NT2/D1 (cell line): ENCODE results near the gene SCARF2.
"Not testable (repeated sequence)": the region's sequence is repeated elsewhere in the genome, so short reads cannot be mapped to it uniquely, and the experiment has no call there.

ENCODE experiments used
- DNase-seq: peaks from one replicate; pipeline ENCODE4 v3.0.0-alpha.2; 2011; ENCODE audit warnings: low read depth, low spot score
- H3K27me3 ChIP-seq: 2 replicates; pipeline ENCODE4 v1.6.0; 2011; ENCODE audit warnings: mild to moderate bottlenecking; ENCODE audit not compliant: insufficient read length, insufficient read depth
- H3K36me3 ChIP-seq: 2 replicates; pipeline ENCODE4 v1.6.1; 2011; ENCODE audit warnings: mild to moderate bottlenecking, low read length, mixed read lengths; ENCODE audit not compliant: insufficient read depth, insufficient read length
- H3K4me1 ChIP-seq: 2 replicates; pipeline ENCODE4 v1.5.1; 2011; ENCODE audit not compliant: insufficient read depth, insufficient read length
- H3K4me3 ChIP-seq: 2 replicates; pipeline ENCODE4 v1.5.1; 2011; ENCODE audit warnings: low read depth; ENCODE audit not compliant: insufficient read length
- H3K9ac ChIP-seq: 2 replicates; pipeline ENCODE4 v1.6.0; 2011; ENCODE audit warnings: low read depth; ENCODE audit not compliant: insufficient read length
- H3K9me3 ChIP-seq: 2 replicates; pipeline ENCODE4 v1.5.1; 2011; ENCODE audit warnings: mild to moderate bottlenecking, low read length; ENCODE audit not compliant: insufficient read depth
- SUZ12 ChIP-seq: IDR thresholded peaks from 2 replicates; pipeline ENCODE4 v1.6.1; 2011; ENCODE audit not compliant: insufficient read length, insufficient read depth; ENCODE audit errors: extremely low read depth
- YY1 ChIP-seq: IDR thresholded peaks from 2 replicates; pipeline ENCODE4 v1.6.1; 2011; ENCODE audit not compliant: insufficient read length, insufficient read depth
- ZNF274 ChIP-seq: IDR thresholded peaks from 2 replicates; pipeline ENCODE4 v1.6.1; 2011; ENCODE audit warnings: mild to moderate bottlenecking, low read depth, low read length

Gene SCARF2

DNA sequence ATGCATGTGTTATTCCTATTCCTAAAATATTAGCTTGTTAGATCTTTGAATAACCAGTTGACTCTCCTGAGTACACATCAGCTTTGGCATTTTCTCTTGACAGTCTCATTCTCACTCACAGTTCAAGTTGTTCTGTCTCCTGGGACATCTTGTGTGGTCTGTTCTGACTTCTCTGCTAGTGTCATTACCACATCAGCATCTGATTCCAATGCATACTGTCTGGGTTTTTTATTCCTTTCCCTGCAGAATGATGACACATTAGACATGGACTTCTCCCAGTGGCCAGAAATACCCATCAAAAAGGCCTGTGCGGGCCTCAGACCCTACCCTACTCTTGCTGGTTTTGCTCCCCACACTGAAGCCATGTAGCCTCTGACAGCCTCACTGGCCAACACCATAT, 41.0 kb downstream of the SCARF2 start:
- H3K9me3 ChIP-seq = no peaks in the 10 kb centered on the region
- H3K4me1 ChIP-seq = no peaks in the 10 kb centered on the region
- TF ChIP-seq YY1 (no peak), ZNF274 (no peak), SUZ12 (no peak)
- H3K36me3 ChIP-seq = peaks cover 27% of the 10 kb centered on the region
- no peak overlapping the region for H3K9ac ChIP-seq
- DNase-seq = no peak
- H3K27me3 ChIP-seq = no peaks in the 10 kb centered on the region
- H3K4me3 ChIP-seq = no peak overlapping the region

DNA sequence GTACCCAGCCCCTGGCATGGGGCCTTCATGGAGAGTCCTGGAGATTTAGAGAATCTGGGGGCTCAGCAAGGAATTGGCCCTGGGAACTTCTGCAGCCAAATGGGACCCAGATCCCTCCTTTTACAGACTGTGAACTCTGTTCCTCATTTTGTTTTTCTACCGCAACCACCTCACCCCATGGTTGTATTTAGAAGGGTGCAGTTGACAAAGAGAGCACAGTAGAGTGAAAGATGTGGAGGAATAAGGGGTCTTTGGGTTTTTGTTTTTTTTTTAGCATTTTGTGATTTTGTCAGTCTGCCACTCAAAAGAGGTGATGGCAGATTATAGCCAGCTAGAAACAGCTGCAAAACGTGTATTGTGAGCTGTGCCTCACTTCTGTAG, 41.7 kb downstream of the SCARF2 start:
- no peaks in the 10 kb centered on the region for H3K4me1 ChIP-seq
- TF ChIP-seq SUZ12 (no peak), ZNF274 (no peak), YY1 (no peak)
- H3K4me3 ChIP-seq = no peak overlapping the region

DNA sequence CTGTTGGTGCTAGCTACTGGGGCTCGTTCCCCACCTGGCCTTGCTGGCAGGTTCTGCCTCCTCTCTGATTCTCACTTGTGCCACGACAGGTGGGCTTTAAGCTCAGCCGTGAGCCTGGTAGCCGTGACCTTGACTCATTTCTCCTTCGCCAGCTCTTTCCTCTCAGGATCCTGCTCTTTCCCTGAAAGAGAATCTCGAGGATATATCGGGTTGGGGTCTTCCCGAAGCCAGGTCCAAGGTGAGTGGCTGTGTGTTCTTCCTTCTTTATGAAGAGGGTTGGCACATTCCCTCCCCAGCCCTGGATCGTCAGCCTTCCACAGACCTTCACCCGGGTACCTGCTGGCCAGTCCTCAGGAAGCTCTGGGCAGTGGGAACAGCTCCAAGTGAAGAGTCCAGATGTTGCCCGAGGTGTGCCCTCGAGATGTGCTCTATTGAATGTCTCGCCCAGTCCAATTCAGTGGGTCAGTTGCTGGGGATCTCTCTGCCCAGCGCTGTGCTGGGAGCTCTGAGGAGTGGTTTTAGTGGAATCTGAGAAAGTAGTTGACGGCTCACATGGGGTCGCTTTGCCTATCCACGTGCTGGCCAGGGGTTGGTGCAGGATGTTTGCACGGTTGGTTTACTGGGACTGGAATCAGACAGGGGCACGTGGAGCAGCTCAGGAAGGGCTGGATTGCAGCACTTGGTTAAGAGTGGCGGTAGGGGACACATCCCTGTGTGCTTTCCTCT, 42.3 kb downstream of the SCARF2 start:
- no peaks in the 10 kb centered on the region for H3K27me3 ChIP-seq
- H3K4me1 ChIP-seq = no peaks in the 10 kb centered on the region
- no peak for TF ChIP-seq YY1
- no peak for TF ChIP-seq SUZ12
- no peak for TF ChIP-seq ZNF274
- no peak for DNase-seq
- peak overlapping the region; percentile 56 for H3K9ac ChIP-seq
- peak overlapping the region; percentile 82 for H3K4me3 ChIP-seq
- H3K9me3 ChIP-seq = no peaks in the 10 kb centered on the region
- peaks cover 15% of the 10 kb centered on the region for H3K36me3 ChIP-seq

More for the DNA sequence above, 41.7 kb downstream of the SCARF2 start:
- Histone ChIP-seq H3K36me3 (peaks cover 20% of the 10 kb centered on the region), H3K9ac (no peak overlapping the region), H3K9me3 (no peaks in the 10 kb centered on the region), H3K27me3 (no peaks in the 10 kb centered on the region)
- no peak for DNase-seq

GRCh38 chr22:20393705-20394476, 43.7 kb downstream of the SCARF2 start, which contains the start of gene ZNF74:
Gene ZNF74, plus strand, starts transcription at chr22:20394151. Its CDS starts 478 bp downstream, at chr22:20394629.
- TF ChIP-seq YY1 (no peak), ZNF274 (no peak), SUZ12 (no peak)
- peak within 1 kb of the TSS; percentile 92 for H3K9ac ChIP-seq
- peak; percentile 75 for DNase-seq
- H3K4me1 ChIP-seq = no peaks in the 10 kb centered on the region
- H3K36me3 ChIP-seq = peaks cover 13% of the 10 kb centered on the region
- peak within 1 kb of the TSS; percentile 82 for H3K4me3 ChIP-seq
- H3K27me3 ChIP-seq = no peaks in the 10 kb centered on the region
- H3K9me3 ChIP-seq = peaks cover 5% of the 10 kb centered on the region; the same call in 1 of the 2 replicates

DNA sequence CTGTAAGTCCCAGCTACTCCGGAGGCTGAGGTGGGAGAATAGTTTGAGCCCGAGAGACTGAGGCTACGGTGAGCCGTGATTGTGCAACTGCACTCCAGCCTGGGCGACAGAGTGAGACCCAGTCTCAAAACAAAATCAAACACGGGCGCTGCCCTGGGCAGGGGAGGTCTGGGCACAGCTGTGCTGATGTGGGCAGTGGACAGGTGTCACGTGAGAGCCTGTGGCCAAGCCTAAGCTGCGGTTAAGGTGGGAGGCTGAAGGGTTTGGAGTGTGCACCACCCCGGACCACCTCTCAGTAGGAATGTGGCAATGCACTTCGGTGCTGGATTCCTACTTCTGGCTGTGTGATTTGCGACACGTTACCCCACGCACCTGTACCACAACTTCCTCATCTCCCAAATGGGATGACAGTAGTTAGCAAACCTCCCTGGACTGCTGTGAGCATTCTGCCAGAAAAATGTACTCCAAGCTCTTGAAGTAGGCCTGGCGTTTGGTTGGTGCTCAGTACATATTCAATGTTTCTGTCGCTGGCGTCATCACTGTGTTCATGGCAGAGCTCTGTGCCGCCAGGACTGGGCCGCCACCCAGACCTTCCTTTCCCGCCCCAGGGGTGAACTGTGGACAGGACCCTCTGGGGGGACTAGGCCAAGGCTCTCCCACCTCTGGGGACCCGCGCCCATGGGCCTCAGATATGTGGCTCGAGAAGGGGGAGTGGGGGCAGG, 44.5 kb downstream of the SCARF2 start:
- TF ChIP-seq ZNF274 = no peak
- TF ChIP-seq YY1 = no peak
- TF ChIP-seq SUZ12 = no peak
- Histone ChIP-seq H3K36me3 (peaks cover 13% of the 10 kb centered on the region), H3K27me3 (no peaks in the 10 kb centered on the region), H3K9ac (peak overlapping the region; percentile 79), H3K4me1 (no peaks in the 10 kb centered on the region), H3K9me3 (peaks cover 8% of the 10 kb centered on the region; the same call in 1 of the 2 replicates), H3K4me3 (peak overlapping the region; percentile 82)
- no peak for DNase-seq

DNA sequence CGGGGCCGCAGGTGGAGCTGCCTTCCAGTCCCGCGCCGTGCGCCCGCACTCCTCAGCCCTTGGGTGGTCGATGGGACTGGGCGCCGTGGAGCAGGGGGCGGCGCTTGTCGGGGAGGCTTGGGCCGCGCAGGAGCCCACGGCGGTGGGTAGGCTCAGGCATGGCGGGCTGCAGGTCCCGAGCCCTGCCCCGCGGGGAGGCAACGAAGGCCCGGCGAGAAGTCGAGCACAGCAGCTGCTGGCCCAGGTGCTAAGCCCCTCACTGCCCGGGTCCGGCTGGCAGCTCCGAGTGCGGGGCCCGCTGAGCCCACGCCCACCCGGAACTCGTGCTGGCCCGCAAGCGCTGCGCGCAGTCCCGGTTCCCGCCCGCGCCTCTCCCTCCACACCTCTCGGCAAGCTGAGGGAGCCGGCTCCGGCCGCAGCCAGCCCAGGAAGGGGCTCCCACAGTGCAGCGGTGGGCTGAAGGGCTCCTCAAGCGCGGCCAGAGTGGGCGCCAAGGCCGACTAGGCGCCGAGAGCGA, 45.2 kb downstream of the SCARF2 start:
- H3K4me1 ChIP-seq, H3K9me3 ChIP-seq, H3K4me3 ChIP-seq, H3K27me3 ChIP-seq, DNase-seq, H3K9ac ChIP-seq: not testable (repeated sequence)
- H3K36me3 ChIP-seq = peaks cover 13% of the 10 kb centered on the region
